NT2/D1 (cell line): ENCODE measurements around the gene HOXA6.

Experiments used
- DNase-seq: peaks from one replicate; pipeline ENCODE4 v3.0.0-alpha.2; 2011; ENCODE audit warnings: low read depth, low spot score
- H3K27me3 ChIP-seq: 2 replicates; pipeline ENCODE4 v1.6.0; 2011; ENCODE audit warnings: mild to moderate bottlenecking; ENCODE audit not compliant: insufficient read length, insufficient read depth
- H3K36me3 ChIP-seq: 2 replicates; pipeline ENCODE4 v1.6.1; 2011; ENCODE audit warnings: mild to moderate bottlenecking, low read length, mixed read lengths; ENCODE audit not compliant: insufficient read depth, insufficient read length
- H3K4me1 ChIP-seq: 2 replicates; pipeline ENCODE4 v1.5.1; 2011; ENCODE audit not compliant: insufficient read depth, insufficient read length
- H3K4me3 ChIP-seq: 2 replicates; pipeline ENCODE4 v1.5.1; 2011; ENCODE audit warnings: low read depth; ENCODE audit not compliant: insufficient read length
- H3K9ac ChIP-seq: 2 replicates; pipeline ENCODE4 v1.6.0; 2011; ENCODE audit warnings: low read depth; ENCODE audit not compliant: insufficient read length
- H3K9me3 ChIP-seq: 2 replicates; pipeline ENCODE4 v1.5.1; 2011; ENCODE audit warnings: mild to moderate bottlenecking, low read length; ENCODE audit not compliant: insufficient read depth
- SUZ12 ChIP-seq: IDR thresholded peaks from 2 replicates; pipeline ENCODE4 v1.6.1; 2011; ENCODE audit not compliant: insufficient read length, insufficient read depth; ENCODE audit errors: extremely low read depth
- YY1 ChIP-seq: IDR thresholded peaks from 2 replicates; pipeline ENCODE4 v1.6.1; 2011; ENCODE audit not compliant: insufficient read length, insufficient read depth
- ZNF274 ChIP-seq: IDR thresholded peaks from 2 replicates; pipeline ENCODE4 v1.6.1; 2011; ENCODE audit warnings: mild to moderate bottlenecking, low read depth, low read length

HOXA6 gene

DNA sequence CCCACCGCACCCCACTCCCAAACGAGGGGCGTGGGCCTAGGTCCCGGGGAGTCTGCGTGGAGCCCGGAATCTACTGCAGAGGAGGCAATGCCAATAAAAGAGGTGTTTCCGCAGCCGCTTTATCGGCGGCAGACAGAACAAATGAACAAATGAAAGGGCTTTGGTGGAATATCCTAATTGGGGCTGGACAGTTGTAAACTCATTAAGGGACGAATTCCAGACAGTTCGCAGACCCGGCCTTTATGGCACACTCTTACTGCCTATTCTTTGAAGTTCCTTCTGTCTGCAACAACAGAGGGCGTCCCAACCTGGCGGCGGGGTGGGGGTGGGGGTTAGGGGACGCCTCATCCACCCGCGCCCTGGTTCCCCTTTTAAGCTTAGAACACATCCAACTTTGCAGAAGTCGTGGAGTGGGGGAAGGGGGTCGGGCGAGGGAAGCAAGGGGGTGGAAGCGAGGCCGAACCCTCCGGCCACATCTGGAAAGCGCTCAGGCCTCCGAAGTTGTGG lies 13.7 kb upstream of the HOXA6 start:
- Histone ChIP-seq H3K4me3 (peak overlapping the region; percentile 58), H3K36me3 (no peaks in the 10 kb centered on the region), H3K9me3 (peaks cover 10% of the 10 kb centered on the region), H3K9ac (no peak overlapping the region), H3K4me1 (peaks cover 12% of the 10 kb centered on the region), H3K27me3 (peaks cover 100% of the 10 kb centered on the region)
- no peak for TF ChIP-seq YY1
- no peak for TF ChIP-seq ZNF274
- no peak for TF ChIP-seq SUZ12
- no peak for DNase-seq

DNA sequence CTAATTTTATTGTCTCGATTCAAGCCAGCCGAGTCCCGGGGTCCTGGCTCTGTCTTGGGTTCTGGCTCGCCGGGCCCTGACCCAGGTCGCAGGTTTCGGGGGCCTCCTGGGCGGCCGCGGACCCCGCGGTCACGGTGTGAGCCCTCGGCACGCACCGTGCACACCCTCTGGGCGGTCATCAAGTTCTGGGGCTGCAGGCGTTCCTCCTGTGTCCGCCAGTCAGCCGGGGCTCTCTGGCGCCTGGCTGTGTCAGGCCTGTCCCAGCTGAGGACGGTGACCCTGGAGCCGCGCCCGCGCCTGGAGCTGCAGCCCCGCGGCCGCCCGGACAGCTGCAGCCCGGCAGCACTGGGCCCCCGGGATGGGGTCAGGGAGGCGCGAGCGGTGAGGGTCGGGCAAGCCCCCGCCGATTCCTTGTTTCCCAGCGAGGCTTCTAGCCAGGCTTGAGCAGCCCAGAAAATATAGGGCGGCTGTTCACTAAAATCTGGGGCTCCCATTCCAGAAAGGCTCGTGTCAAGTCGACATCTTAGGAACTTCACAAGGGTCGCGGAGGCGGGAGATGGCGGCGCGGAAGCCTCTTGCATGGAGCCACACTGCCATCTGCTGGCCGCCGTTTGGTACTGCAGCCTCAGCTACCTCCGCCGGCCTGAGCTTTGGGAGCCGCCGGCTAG lies 13.1 kb upstream of the HOXA6 start:
- H3K9ac ChIP-seq = peak overlapping the region; percentile 75
- H3K27me3 ChIP-seq = peaks cover 100% of the 10 kb centered on the region
- TF ChIP-seq ZNF274 (no peak), SUZ12 (peak; percentile 6), YY1 (peak; percentile 75)

DNA sequence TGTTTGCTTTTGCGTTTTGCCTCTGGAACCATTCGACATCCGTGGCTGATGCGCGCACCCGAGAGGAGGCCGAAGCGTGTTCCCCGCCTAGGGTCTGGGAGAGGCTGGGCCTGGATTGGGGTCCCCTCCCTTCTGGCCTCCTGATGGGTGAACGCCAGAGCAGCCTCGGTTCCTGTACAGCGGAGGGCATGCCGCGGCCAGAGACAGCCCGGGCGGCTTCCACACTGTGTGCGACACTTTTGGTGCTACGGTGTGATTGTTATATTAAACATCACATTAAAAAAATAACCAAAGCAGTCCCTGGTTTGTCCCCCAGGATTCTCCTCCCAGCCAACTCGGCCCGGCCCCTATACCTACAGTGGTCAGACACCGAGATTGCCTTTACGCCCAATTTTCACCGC lies 12.6 kb upstream of the HOXA6 start:
- H3K4me1 ChIP-seq = peaks cover 9% of the 10 kb centered on the region
- H3K9me3 ChIP-seq = peaks cover 10% of the 10 kb centered on the region
- H3K27me3 ChIP-seq = peaks cover 100% of the 10 kb centered on the region
- no peaks in the 10 kb centered on the region for H3K36me3 ChIP-seq
- H3K4me3 ChIP-seq = peak overlapping the region; percentile 58
- DNase-seq = no peak
- H3K9ac ChIP-seq = peak overlapping the region; percentile 75
- TF ChIP-seq YY1 (no peak), SUZ12 (no peak), ZNF274 (no peak)

More for the DNA sequence above, 13.1 kb upstream of the HOXA6 start:
- peaks cover 10% of the 10 kb centered on the region for H3K9me3 ChIP-seq
- H3K4me3 ChIP-seq = peak overlapping the region; percentile 58
- no peaks in the 10 kb centered on the region for H3K36me3 ChIP-seq
- DNase-seq = peak; percentile 93
- peaks cover 10% of the 10 kb centered on the region for H3K4me1 ChIP-seq

DNA sequence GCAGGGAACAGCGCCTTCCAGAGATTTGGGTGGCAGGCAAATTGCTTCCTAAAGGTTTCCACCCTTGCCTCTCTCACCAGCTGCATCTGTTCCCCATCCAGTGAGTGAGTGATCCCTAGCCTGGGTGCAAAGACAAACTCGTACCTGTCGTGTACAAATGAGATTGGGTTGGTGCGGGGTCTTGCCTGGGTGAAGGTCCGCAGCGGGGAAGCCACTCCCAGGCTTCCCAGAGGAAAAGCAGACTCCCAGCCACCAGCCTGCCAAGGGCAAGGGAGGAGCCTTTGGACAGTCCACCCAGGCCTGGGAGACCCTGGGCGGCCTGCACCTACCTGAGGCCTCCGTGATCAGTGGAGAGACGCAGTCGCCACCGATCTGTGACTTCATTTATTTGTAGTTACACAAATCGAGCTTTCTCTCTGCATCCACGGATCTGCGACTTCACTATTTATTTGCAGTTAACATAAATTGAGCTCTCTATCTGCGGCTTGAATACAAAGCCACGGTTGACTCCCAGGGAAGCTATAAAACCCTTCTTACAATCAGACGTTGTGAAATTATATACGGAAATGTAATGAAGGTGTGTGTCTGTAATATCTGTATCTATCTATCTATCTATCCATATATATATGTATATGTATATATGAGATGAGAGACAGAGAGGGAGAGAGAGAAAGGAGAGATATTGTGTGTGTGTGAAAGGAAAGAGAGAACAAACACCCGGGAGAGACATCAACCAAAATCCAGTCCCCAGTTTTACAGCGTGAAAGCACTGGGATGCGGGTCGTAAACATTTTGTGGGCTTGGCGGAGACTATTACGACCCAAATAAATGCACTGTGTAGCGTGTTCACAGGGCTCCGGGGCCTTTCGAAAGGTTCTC lies 11.9 kb upstream of the HOXA6 start:
- H3K36me3 ChIP-seq = no peaks in the 10 kb centered on the region
- H3K4me1 ChIP-seq = peaks cover 3% of the 10 kb centered on the region
- H3K9me3 ChIP-seq = peaks cover 10% of the 10 kb centered on the region
- H3K27me3 ChIP-seq = peaks cover 100% of the 10 kb centered on the region
- H3K9ac ChIP-seq = no peak overlapping the region
- no peak overlapping the region for H3K4me3 ChIP-seq
- TF ChIP-seq SUZ12 (no peak), ZNF274 (no peak), YY1 (no peak)
- DNase-seq = no peak

DNA sequence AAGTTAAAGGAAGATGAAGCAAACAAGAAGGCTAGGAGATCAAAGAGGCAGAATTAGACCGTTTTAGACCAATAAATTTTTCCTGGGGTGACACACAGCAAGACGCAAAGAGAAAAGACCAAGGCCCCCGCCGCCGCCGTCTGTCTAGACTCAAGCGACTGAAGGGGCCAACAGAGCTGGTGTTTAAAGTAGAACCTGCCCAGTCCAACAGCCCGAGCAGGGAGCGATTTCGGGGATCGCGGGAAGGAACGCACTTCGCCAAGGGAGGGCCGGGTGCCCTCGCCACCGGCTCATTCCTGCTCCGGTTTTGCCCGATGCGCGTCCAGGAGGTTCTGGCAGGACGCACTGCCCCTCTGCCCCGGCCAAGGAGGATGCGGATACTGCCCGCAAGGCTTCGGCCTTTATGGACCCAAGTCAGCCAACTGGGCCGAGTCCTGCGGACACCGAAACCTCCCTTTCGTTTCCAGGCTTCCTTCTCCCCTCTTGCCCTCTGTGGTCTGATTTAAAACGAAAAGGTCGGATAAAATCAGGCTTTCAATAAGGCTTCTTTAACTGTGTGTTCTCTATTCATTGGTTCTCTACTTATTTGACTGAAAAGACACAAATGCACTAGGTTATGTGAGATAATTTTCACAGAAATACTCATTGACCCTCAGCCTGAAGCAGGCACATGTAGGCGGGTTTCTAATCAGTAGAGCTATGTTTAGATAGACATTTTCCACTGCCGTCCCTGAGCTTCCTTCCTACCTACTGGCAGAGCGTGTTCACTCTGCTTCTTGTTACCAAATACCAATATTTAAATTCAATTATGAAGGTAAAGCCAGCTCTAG lies 11.1 kb upstream of the HOXA6 start:
- TF ChIP-seq YY1 (no peak), SUZ12 (no peak), ZNF274 (no peak)

DNA sequence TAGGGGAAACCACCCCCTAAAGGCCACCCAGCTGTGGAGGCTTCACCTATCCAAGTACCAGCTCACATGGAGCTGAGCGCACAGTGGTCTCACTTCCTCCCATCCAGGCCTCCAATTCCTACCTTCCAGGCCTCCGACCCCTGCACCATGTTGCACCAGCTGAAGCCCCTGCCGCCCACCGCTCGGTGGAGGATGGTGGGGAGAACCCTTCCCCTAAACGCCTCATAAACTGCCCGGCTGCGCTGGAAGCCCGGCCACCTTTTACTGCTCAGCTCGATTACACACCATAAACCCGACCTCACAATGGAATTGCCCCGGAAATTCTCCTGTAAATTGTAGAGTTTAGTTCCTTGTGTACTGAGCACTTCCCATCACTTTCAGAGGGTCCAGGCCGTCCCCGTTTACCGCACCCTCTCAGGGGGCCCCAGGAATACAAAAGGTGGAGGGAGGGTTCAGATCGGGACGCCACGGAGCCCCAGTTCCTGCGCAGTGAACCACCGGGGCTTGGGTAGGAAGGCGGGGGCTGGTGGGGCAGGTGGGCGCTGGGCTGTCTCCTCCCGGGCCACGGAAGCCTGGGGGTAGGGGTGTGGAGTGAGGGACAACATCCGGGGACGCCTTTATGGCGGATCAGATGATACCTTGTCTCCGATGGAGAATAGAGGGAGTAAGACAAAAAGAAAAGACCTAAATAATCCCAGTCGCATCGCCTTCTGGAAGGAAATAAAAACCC lies 10.3 kb upstream of the HOXA6 start:
- DNase-seq = no peak
- peaks cover 10% of the 10 kb centered on the region for H3K9me3 ChIP-seq
- TF ChIP-seq YY1 (no peak), ZNF274 (no peak), SUZ12 (no peak)
- no peak overlapping the region for H3K9ac ChIP-seq
- no peaks in the 10 kb centered on the region for H3K36me3 ChIP-seq
- H3K4me3 ChIP-seq = no peak overlapping the region
- H3K27me3 ChIP-seq = peaks cover 100% of the 10 kb centered on the region
- H3K4me1 ChIP-seq = peaks cover 3% of the 10 kb centered on the region

More for the DNA sequence above, 11.1 kb upstream of the HOXA6 start:
- H3K9ac ChIP-seq = no peak overlapping the region
- H3K36me3 ChIP-seq = no peaks in the 10 kb centered on the region
- H3K27me3 ChIP-seq = peaks cover 100% of the 10 kb centered on the region
- H3K9me3 ChIP-seq = peaks cover 10% of the 10 kb centered on the region
- DNase-seq = no peak
- no peak overlapping the region for H3K4me3 ChIP-seq
- peaks cover 3% of the 10 kb centered on the region for H3K4me1 ChIP-seq
